ENCODE data around the gene TRIM8. TPM values are rescaled to one million over a fixed set of nuclear protein-coding genes. Genes with fewer than 3 reads are reported as not detected.

TRIM8 gene
- total and polyA plus RNA-seq, 2 of the 4 experiments (the other 2 are of a cell fraction), result 25.5 to 126 TPM

DNA sequence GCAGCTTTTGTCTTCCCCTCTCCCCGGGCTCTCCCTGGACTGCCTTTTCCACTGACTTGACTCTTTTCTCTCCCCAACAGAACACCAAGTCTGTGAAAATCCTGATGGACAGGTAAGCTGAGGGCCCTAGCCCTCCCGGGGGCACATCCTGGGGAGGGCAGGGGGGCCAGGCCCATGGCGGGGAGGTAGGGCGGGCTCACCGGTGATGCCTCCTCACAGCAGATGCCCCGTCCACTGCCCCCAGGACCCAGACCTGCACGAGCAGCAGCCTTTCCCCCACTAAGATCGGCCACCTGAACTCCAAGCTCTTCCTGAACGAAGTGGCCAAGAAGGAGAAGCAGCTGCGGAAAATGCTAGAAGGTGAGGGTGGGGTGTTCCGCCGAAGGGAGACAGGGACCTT, 11.7 kb downstream of the TRIM8 start:
- H4K5ac ChIP-seq (ENCODE audit: low read depth, low read length), result no peak overlapping the region
- no peak overlapping the region for H4K91ac ChIP-seq (ENCODE audit: insufficient read depth, low read depth, low read length)
- H3K23ac ChIP-seq (ENCODE audit: low read depth, low read length), result no peak overlapping the region
- H2AK9ac ChIP-seq (replicated peaks; ENCODE audit: low read depth, low read length, poor library complexity), result no peak overlapping the region
- no peak overlapping the region for H2BK5ac ChIP-seq (ENCODE audit: low read depth, low read length, poor library complexity, severe bottlenecking)
- no peak overlapping the region for H3K4me2 ChIP-seq (ENCODE audit: low read depth, low read length)
- CTCF ChIA-PET, result interaction anchor here (1.0 kb wide), 1 partner anchor 23 kb away, joined by 3 read pairs; no protein-coding TSS in a partner anchor
- H2BK120ac ChIP-seq (ENCODE audit: low read depth, low read length), result no peak overlapping the region
- no peak for ATAC-seq (ENCODE audit: low read depth)
- H3K9me1 ChIP-seq (ENCODE audit: insufficient read depth, low read length), result peaks cover 31% of the 10 kb centered on the region
- in situ Hi-C loops (cut with MboI; ENCODE audit: low sequenced_read_pairs), result no loop called here
- H3K79me1 ChIP-seq (ENCODE audit: low read depth in 1 of 2, low read length in 2 of 2), result peaks cover 10 to 86% of the 10 kb centered on the region in 2 experiments
- H3K56ac ChIP-seq (ENCODE audit: extremely low read depth, insufficient read depth, low read length), result no peak overlapping the region
- POLR2A ChIA-PET (ENCODE audit: unreplicated experiment), result interaction anchor here (0.5 kb wide), 1 partner anchor 14 kb away, joined by 12 read pairs; no protein-coding TSS in a partner anchor
- no peak overlapping the region for H3K4ac ChIP-seq (ENCODE audit: low read depth, low read length)
- no peak for DNase-seq
- dilution Hi-C loops (cut with HindIII; ENCODE audit: low sequenced_read_pairs, unreplicated experiment), result no loop called here
- H3K18ac ChIP-seq (ENCODE audit: low read depth, low read length), result no peak overlapping the region
- TF ChIP-seq MXI1 (IDR thresholded peaks at IDR 0.05; ENCODE audit: borderline replicate concordance, low read depth, low read length), result no peak
- TF ChIP-seq, protein P1, sequence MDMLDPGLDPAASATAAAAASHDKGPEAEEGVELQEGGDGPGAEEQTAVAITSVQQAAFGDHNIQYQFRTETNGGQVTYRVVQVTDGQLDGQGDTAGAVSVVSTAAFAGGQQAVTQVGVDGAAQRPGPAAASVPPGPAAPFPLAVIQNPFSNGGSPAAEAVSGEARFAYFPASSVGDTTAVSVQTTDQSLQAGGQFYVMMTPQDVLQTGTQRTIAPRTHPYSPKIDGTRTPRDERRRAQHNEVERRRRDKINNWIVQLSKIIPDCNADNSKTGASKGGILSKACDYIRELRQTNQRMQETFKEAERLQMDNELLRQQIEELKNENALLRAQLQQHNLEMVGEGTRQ (IDR thresholded peaks at IDR 0.05; ENCODE audit: low read depth, low read length), result no peak
- TF ChIP-seq, protein P2, sequence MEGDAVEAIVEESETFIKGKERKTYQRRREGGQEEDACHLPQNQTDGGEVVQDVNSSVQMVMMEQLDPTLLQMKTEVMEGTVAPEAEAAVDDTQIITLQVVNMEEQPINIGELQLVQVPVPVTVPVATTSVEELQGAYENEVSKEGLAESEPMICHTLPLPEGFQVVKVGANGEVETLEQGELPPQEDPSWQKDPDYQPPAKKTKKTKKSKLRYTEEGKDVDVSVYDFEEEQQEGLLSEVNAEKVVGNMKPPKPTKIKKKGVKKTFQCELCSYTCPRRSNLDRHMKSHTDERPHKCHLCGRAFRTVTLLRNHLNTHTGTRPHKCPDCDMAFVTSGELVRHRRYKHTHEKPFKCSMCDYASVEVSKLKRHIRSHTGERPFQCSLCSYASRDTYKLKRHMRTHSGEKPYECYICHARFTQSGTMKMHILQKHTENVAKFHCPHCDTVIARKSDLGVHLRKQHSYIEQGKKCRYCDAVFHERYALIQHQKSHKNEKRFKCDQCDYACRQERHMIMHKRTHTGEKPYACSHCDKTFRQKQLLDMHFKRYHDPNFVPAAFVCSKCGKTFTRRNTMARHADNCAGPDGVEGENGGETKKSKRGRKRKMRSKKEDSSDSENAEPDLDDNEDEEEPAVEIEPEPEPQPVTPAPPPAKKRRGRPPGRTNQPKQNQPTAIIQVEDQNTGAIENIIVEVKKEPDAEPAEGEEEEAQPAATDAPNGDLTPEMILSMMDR (conservative IDR thresholded peaks at IDR 0.05; ENCODE audit: low read depth, low read length), result no peak
- TF ChIP-seq MAFK (IDR thresholded peaks at IDR 0.05; ENCODE audit: low read depth, low read length), result no peak
- TF ChIP-seq RAD21 (IDR thresholded peaks at IDR 0.05; ENCODE audit: low read length), result no peak
- TF ChIP-seq CHD1 (IDR thresholded peaks at IDR 0.05; ENCODE audit: low read depth, low read length), result no peak
- TF ChIP-seq FOS (IDR thresholded peaks at IDR 0.05; ENCODE audit: low read depth, low read length), result no peak
- TF ChIP-seq CEBPB (IDR thresholded peaks at IDR 0.05; ENCODE audit: low read depth, low read length), result no peak
- TF ChIP-seq RFX5 (IDR thresholded peaks at IDR 0.05; ENCODE audit: low read depth, low read length), result no peak
- no peak for TF ChIP-seq POLR2A (IDR thresholded peaks at IDR 0.05; ENCODE audit: low read depth, low read length)
- no peak for TF ChIP-seq SMC3 (IDR thresholded peaks at IDR 0.05; ENCODE audit: low read depth, low read length)
- TF ChIP-seq RCOR1 (IDR thresholded peaks at IDR 0.05; ENCODE audit: insufficient replicate concordance, low read length), result no peak
- TF ChIP-seq NFE2L2 (IDR thresholded peaks at IDR 0.05; ENCODE audit: low read depth, low read length), result no peak
- TF ChIP-seq MAZ (IDR thresholded peaks at IDR 0.05; ENCODE audit: borderline replicate concordance, low read depth, low read length), result no peak
- no peak overlapping the region for H2AFZ ChIP-seq (replicated peaks; ENCODE audit: low read length, poor library complexity)
- H3K14ac ChIP-seq (replicated peaks; ENCODE audit: low read depth, low read length), result no peak overlapping the region
- peaks cover 65% of the 10 kb centered on the region for H3K36me3 ChIP-seq (ENCODE audit: control insufficient read depth, insufficient read depth, low read length)
- H2AK5ac ChIP-seq (ENCODE audit: low read depth, low read length), result no peak overlapping the region
- no peak overlapping the region for H2BK15ac ChIP-seq (ENCODE audit: low read depth, low read length)
- no peak overlapping the region for H2BK20ac ChIP-seq (ENCODE audit: low read depth, low read length)
- peaks cover 14% of the 10 kb centered on the region for H3K4me1 ChIP-seq (ENCODE audit: control insufficient read depth, insufficient read depth, low read length)
- 90% methylated on average over 2 of the region's 12 CpGs; no CpG with 5 or more reads in 1 of the 2 experiments for WGBS, 2 experiments (ENCODE audit: extremely low coverage in 2 of 2, insufficient read length in 1 of 2)
- H4K8ac ChIP-seq (ENCODE audit: low read depth in 2 of 2, low read length in 2 of 2), result no peak overlapping the region
- no peaks in the 10 kb centered on the region for H3K9me3 ChIP-seq (ENCODE audit: control insufficient read depth, insufficient read depth, low read length)
- H3K4me3 ChIP-seq (ENCODE audit: insufficient read depth, low read depth, low read length), result no peak overlapping the region
- H3K9ac ChIP-seq (ENCODE audit: low read depth, low read length), result no peak overlapping the region
- intact Hi-C loops (cut with micrococcal nuclease), result no loop called here
- H3K27ac ChIP-seq (ENCODE audit: insufficient read depth, low read length), result no peak overlapping the region
- H3K27me3 ChIP-seq (ENCODE audit: control insufficient read depth, insufficient read depth, low read length), result no peaks in the 10 kb centered on the region
- no TSS peak for BruUV-seq (replicated peaks)
- H4K20me1 ChIP-seq (ENCODE audit: insufficient read depth, low read length), result peaks cover 91% of the 10 kb centered on the region
